Measurements from ENCODE around the gene ZNF281.
"Not testable (repeated sequence)": the region's sequence is repeated elsewhere in the genome, so short reads cannot be mapped to it uniquely, and the experiment has no call there.

ZNF281 gene

GRCh38 chr1:200428482-200429205 lies 18.8 kb upstream of the ZNF281 start:
- DNase-seq, result peak in 1 of 2 donors; percentile 26

- no peak for DNase-seq
These were observed 17.9 kb upstream of the ZNF281 start for GRCh38 chr1:200427744-200428143.

DNA sequence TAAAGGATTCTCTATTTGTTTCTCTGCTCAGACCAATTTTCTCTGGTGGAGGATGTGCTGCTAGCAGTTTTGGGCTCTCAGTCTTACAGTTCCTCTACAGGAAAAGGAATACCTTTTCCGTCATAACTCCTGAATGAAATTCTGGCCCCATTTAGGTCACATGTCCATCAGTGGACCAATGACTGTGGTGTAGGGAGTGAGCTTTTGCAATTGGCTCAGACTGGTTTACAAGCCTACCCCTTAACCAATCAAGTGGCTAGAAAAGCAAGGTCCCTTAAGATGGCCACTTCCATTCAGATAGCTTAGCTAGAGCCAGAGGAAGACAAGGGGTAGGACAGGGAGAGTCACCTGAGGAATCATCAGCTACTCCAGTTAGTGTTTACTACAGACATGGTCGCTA lies 16.4 kb upstream of the ZNF281 start:
- no peak for DNase-seq

DNA sequence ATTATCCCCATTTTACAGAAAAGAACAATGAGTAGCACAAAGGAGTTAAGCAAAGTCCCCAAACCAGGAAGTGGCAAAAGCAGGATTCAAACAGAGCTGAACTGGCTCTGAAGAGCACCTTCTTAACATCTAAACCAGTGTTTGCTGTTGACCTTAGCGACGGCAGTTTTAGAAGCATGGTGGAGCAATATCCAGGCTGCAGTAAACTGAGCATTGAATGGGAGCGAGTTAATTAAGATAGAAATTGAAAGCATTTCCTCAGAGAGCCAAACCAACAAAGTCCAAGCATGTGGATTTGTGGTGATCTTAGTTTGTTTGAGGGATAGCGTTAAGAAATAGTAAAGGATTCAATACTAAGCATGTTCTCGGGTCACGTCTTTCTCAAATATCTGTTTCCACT lies 13.4 kb upstream of the ZNF281 start:
- DNase-seq, result no peak

GRCh38 chr1:200422211-200422610 lies 12.4 kb upstream of the ZNF281 start:
- DNase-seq, result no peak

- no peak for DNase-seq
These were observed 6.2 kb upstream of the ZNF281 start for GRCh38 chr1:200415789-200416593.

- DNase-seq, result no peak
These were observed 5.4 kb upstream of the ZNF281 start for GRCh38 chr1:200415227-200415626.

GRCh38 chr1:200414657-200415056 lies 4.8 kb upstream of the ZNF281 start:
- DNase-seq, result no peak

GRCh38 chr1:200413766-200414165 lies 3.9 kb upstream of the ZNF281 start:
- not testable (repeated sequence) for DNase-seq

- DNase-seq, result no peak
These were observed 1.8 kb upstream of the ZNF281 start for GRCh38 chr1:200411406-200412257.

GRCh38 chr1:200410566-200410878 lies 686 bp upstream of the ZNF281 start:
- no peak for DNase-seq

DNA sequence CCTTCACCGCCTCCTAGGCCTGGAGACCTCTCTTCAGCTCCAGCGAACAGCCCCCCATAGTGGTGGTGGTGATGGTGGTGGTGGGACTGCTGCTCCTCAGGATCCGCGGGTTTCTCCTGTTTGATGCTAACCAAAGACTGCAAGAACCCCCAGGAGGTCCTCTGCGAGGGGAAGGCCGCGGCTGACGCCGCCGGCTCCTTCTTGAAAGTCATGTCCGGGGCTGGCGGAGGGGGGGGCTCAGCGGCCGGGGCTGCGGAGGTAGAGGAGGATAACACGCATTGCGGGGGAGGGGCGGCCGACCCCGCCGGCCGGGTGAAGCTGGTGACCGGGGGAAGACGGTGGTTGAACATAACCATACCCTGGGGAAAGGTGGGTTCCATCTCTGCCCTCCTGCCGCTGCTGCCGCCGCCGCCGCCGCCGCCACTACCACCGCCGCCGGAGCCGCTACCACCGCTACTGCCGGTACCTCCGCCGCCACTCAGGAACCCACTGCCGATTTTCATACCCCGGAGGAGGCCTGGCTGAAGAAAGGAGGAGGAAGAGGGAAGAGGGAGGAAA lies 554 bp downstream of the ZNF281 start:
- DNase-seq, result peak in 1 of 2 donors; percentile 4

GRCh38 chr1:200406161-200406797 lies 3.6 kb downstream of the ZNF281 start:
- no peak for DNase-seq

GRCh38 chr1:200405264-200405663 lies 4.6 kb downstream of the ZNF281 start:
- peak; percentile 13 to 32 for DNase-seq

DNA sequence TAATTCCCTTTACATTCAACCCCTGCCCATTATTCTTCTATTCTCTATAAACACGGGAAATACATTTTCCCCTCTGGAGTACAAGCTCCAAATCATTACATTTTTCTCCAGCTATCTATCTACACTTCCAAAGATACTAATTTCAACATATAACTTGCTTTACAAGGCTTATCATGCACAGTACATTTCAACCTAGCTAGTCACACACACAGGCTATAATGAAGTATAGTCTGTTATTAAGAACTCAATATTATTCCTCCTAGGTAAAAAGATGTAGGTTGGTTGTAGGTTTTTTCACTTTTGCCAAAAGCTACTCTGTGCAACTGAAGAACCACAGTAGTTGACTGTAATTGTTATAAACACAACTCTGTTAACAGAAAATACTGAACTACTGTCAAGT lies 8.1 kb downstream of the ZNF281 start:
- no peak for DNase-seq

DNA sequence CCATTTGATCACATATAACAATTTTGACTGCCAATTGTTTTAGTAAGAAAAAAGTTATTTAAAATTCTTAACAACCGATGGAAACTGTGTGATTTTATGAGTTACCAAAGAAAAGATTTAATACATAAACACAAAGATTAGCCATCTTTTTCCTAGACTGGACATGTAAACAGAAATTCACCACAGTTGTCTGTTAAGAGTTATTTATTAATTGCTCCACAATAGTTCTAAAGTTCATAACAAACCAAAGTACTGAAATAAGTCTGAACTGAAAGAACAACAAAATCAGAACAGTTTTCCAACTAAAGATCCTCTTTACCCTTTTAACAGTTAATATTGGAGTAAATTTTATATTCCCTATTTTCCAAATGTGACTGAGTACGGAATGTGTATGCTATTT lies 8.6 kb downstream of the ZNF281 start:
- no peak for DNase-seq

GRCh38 chr1:200400556-200400955 lies 9.3 kb downstream of the ZNF281 start:
- no peak for DNase-seq

GRCh38 chr1:200399860-200400259 lies 10.0 kb downstream of the ZNF281 start:
- no peak for DNase-seq

DNA sequence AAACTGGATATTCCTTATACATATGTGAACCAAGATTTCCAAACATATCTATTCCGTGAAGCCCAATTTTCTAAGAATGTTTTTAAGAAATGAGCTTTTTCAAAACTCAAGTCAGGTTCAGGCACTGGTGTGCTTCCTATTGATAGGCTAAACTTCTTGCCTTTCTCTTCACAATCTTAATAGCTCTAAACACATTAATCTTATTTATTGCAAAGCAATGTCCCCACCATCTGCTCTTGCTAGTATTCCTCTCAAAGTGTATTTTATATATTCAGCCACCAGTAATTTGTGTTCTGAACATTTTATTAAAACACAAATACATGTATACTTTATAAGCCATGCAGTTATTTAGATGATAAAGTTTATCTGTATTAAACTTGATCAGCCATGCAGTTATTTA lies 11.5 kb downstream of the ZNF281 start:
- DNase-seq, result no peak

DNA sequence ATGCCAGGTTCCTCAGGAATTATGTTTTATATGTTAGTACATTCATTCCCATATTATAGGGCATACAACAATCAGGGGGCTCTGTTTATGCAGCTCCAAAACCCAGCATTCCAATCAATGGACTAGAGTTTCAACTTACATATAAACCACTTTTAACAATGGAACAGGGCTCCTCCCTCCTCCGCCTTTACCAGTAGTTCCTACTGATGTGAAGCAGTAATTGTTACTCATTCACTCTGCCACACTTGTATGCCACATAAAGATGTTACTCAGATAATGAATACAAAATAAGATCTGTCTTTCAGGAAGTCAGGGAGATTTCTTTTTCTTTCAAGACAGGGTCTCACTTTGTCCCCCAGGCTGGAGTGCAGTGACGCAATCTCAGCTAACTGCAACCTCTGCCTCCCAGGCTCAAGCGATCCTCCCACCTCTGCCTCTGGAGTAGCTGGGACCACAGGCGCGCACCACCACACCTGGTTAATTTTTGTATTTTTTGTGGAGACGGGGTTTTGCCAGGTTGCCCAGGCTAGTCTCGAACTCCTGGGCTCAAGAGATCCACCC lies 17.1 kb downstream of the ZNF281 start:
- DNase-seq, result no peak

- DNase-seq, result no peak
These were observed 18.1 kb downstream of the ZNF281 start for GRCh38 chr1:200391747-200392146.

DNA sequence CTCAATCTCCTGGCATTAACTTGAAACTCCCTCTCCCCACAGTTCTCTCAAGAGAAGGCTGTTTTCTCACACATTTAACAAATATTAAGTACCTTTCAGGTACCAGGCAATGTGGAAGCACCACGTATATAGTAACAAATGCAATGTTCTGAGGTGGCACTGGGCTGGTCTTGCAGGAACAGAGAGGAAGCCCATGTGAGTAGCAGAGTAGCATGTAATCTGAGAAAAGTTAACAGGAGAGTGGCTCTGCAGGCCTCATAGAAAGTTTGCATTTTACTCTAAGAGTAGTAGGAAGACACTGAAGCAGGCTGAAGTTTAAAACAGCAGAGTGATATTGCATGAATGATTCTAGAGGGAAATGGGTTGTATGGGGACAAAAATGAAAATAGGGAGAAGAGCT lies 21.0 kb downstream of the ZNF281 start:
- no peak for DNase-seq

Data from inflammatory macrophage (primary cell).